HG02759 (cell line): Measurements from ENCODE around the gene UBXN1.

Experiments used
- ATAC-seq: cut with Tn5 transposase; IDR thresholded peaks from one replicate; pipeline ENCODE4 v1.9.1; 2021; ENCODE audit warnings: mild to moderate bottlenecking, moderate library complexity; ENCODE audit not compliant: unreplicated experiment

Gene UBXN1, protein sequence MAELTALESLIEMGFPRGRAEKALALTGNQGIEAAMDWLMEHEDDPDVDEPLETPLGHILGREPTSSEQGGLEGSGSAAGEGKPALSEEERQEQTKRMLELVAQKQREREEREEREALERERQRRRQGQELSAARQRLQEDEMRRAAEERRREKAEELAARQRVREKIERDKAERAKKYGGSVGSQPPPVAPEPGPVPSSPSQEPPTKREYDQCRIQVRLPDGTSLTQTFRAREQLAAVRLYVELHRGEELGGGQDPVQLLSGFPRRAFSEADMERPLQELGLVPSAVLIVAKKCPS

DNA sequence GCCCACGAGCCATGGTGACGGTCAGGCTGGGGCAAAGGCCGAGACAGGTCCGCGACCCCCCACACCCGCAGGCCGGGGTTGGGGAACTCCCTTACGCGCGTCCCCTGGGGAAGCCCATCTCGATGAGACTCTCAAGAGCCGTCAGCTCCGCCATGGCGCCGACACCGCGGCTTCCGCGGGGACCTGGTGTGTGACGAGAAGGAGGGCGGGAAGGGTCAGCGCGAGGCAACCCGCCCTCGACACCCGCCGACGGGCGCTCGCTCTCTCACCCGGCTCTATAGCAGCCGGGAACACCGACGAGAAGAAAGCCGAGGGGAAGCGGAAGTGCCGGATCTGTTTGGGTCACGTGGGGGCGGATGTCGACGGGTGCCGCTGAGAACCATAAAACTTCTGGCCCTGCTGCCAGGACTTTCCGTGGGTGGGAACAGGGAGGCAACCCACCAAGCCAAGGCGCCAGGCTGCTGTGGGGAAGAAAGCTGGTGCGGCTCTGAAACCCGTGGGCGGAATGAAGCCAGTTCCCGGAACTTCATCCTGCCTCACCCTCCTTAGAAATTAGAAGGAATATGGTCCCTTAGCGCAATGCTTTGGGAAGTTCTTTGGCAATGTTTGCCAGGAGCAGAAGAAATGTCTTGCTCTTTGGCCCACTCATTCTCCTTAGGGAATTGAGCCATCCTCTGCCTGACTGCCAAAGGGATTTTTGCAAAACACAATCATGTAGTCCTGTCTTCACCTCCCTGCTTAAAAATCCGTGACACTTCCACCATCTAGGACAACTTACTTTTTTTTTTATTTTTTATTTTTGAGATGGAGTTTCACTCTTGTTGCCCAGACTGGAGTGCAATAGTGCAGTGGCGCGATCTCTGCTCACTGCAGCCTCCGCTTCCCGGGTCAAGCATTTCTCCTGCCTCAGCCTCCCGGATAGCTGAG lies at the start of gene UBXN1:
UBXN1 (minus strand) TSS at position 304 of the 927 bp plus-strand sequence; CDS start at position 154, 150 bp downstream.
- ATAC-seq, result peak; percentile 81

DNA sequence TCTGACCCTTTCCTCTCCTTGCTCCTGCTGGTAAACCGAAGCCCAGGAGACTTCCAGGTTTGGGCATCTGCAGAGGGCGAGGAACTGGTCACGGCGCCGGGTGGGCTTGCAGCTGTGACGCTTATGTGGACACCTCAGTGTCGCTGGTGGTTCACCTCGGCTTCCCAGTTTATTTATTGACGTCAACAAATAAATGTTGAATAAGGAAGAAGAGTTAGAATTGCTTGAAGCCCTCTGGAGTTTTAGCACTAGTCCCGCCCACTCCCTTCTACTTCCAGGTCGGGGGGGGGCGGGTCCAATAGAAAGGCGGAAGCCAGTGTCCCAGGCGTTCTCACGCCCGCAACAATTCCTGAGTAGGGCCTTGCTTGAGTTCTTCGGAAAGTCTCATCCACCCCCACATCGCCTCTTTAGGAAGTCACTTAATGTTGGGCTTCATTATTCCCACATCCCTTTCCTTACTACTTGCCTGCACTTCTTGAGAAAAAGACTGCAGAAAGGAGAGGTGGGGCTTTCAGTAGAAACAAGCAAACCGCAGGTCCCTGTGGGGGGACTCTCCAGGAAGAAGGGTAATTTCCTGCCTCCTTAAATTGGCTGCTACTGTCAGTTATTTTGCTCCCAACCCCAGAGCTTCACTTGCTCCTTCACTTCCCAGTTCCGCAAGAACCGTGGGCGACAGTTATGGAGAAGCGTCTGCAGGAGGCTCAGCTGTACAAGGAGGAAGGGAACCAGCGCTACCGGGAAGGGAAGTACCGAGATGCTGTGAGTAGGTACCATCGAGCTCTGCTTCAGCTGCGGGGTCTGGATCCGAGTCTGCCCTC lies 49.5 kb upstream of the UBXN1 start, which contains the start of gene TTC9C:
TTC9C (plus strand) TSS at position 316 of the 818 bp plus-strand sequence; CDS start at position 679, 363 bp downstream.
- ATAC-seq, result peak; percentile 24

DNA sequence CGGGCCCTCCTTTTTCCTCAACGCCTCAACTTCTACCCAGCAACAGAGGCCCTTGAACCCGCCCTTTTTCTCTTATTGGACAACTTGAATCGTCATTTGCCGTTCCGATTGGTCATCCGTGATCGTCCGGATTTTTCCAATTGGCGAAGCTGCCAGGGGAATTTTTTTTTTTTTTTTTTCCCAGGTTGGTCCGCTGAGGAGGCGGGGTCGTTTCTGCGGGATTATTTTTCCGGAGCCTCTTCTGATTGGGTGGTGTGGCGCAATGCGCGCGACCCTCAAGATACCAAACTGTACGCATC lies 48.9 kb upstream of the UBXN1 start:
- ATAC-seq, result peak; percentile 49

DNA sequence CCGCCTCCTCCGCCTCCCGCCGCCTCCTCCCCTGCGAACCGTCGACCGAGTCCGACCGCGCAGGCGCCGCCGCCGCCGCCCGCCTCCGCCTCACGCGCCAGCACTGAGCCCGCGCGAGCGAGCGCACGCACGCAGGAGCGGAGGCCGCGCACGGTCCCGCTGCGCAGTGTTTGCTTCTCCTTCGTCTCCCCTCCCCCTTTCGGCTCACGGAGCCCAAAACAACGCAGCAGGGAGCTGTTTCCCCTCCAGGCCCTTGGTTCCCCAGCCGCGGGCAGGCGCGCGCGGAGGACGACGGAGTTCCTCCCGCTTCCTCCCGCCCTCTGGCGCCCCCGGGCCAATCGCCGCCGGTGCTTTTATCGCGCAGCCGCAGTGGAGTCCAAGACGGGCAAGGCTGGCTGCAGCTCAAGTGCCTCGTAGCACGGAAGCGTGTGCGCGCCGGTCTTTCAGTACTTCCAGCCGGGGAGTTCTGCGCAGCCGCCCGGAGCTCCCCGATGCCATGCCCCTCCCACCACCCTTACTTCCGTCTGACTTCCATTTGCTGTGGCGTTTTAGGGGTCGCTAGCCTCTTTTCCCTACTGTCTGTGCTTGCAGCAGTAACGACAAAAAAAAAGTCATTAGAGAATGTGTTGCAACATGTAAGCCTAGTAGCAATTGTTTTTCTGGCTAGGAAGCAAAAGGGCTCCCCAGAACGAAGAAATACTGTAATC lies 48.4 kb upstream of the UBXN1 start, which contains the start of gene HNRNPUL2:
HNRNPUL2 (minus strand) TSS at position 293 of the 707 bp plus-strand sequence. CDS start 301 bp downstream, outside the sequence.
- ATAC-seq, result peak; percentile 77

DNA sequence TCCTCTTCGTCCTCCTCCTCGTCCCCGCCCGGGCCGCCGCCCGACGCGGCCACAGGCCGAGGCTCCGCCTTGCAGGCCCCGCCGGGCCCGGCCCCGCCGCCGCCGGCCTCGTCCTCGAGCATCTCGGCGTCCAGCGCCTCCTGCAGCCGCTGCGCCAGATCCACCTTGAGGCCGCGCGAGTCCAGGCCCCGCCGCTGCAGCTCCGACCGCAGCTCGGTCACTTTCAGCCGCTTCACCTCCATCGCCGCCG lies 48.0 kb upstream of the UBXN1 start:
- ATAC-seq, result no peak

DNA sequence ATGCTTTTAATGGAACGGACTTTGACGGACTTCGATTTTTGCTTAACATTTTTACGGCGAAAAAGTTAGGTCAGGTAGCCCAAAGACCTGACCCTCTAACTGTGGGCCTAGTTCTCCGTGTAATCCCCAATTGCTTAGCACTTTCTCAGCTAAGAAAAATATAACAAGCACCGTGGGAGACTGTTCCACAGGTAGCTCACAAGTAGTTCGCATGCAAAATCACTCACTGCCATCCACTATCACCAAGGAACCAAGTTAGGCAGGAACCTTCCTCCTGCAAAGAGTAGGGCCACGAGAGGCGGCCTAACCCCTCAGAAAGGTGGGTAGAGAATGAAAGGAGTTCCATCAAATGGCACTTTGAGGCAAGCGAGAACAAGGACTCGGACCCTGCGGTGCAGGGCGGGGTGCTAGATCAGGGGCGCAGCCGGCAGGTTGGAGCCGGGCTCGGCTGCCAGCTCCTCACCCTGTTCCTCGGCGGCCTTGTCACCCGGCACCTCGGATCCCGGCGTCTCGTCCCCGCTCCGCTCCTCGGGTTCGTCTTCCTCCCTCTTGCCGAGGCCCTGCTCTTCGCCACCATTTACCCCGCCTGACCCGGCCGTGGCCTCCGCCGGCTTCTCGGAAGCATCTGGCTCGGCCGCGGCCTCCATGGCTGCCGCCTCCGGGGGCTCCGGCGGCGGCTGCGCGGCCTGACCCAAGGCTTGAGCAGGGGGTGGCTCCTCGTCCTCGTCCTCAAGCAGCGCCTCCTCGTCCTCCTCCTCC lies 47.5 kb upstream of the UBXN1 start:
- ATAC-seq, result no peak

DNA sequence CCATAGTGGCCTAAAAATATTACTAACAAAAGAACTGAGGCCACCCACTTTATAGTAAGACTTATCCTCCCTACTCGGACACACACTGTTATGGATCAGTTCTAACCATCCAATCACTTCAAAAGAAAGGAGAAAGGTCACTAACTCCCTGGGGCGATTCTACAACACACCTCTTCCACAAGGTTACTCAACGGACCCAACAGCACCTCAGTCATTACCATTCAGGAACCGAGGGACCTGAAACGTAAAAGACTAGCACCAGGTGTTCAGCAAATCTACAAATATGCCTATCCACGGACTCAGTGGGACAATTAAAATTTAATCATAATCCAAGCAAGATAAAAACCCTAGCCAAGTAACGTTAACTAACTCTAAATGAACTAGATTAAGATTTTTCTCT lies 46.8 kb upstream of the UBXN1 start:
- ATAC-seq, result no peak

DNA sequence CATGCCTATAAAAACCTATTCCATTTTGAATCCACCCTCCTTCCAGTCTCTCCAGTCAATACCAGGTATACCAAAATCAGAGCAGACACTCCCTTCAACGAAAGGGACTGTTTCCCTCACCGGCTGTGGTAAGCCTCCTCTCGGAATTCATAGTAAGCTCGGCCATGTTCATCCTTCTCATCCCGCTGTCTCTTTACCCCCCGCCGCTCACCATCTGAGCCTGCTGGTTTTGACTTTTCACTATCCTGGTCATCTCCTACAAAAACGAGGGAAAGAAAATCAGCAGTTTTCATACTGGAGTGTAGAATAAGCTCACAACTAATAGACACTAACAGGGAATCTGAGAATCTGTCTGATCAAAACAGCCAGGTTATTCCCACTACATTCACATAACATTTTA lies 45.3 kb upstream of the UBXN1 start:
- ATAC-seq, result no peak

DNA sequence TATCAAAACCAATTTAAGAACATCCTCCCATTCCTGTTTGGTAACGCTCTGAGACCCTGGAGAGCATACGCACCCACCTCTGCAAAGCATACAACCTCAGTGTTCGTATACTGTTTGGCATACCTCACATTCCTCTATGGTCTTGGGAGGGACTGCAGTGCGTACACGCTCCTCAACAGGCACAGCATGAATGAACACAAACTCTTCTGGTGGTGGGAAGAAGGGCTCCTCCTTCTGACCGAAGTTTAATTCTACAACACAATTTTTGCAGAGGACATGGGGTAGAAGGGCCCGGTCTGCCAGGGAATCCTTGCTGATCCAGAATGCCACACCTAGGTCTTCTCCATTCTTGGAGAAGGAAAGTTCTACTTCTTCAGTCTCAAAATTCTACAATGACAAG lies 43.1 kb upstream of the UBXN1 start:
- ATAC-seq, result no peak

DNA sequence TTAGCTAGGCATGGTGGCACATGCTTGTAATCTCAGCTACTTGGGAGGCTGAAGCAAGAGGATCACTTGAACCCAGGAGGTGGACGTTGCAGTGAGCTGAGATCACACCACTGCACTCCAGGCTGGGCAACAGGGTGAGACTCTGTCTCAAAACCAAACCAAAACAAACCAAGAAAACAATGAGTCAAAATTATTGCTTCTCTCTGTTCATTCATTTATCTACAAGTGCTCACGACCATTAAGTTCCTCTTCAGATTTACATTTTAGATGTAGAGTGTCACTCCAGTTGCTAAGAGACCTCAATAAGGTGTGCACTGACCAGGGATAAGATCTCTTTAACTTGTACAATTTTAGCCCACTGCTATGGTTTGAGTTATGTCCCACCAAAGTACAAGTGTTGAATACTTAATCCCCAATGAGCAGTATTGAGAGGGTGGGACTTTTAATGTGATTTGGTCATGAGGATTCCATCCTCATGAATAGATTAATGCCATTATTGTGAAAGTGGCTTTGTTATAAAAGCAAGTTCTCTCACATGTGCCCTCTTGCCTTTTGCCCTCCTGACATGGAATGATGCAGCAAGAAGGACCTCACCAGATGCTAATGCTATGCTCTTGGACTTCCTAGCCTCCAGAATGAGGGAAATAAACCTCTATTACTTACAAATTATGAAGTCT lies 40.6 kb upstream of the UBXN1 start:
- ATAC-seq, result no peak

DNA sequence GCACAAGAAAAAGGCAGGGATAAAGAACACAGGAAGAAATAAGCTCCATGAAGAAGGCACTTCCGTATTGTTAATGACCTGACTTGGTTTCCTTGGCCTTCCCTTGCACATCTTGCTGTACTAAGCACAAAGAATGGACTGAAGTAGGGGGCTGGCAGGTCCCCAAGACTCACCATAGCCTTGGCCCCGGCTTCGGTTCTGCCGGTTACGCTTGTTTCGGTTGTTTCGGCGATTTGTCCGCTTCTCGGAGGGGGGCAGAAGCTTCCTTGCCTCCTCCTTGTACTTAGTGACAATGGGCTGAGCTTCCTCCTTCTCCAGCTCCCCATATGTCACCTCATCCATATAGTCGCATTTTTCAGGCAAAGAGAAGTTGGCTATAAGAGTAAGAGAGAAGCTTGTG lies 37.9 kb upstream of the UBXN1 start:
- ATAC-seq, result no peak

DNA sequence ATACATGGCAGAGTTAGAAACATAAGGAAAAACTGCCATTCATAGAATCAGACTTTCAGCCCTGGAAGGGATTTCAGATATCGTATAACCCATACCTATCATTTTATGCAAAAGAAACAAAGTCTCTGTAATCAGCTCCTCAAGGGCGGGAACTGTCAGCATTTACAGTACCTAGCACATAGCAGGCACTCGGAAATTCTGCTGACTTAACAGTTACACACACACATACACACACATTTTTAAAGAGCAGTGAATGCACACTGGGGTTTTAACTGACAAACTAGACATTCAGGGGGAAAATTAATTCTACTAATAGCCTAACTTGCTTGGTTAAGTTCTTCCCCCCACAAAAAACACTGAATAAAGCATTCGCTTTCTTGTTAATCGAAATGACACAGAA lies 37.3 kb upstream of the UBXN1 start:
- no peak for ATAC-seq

DNA sequence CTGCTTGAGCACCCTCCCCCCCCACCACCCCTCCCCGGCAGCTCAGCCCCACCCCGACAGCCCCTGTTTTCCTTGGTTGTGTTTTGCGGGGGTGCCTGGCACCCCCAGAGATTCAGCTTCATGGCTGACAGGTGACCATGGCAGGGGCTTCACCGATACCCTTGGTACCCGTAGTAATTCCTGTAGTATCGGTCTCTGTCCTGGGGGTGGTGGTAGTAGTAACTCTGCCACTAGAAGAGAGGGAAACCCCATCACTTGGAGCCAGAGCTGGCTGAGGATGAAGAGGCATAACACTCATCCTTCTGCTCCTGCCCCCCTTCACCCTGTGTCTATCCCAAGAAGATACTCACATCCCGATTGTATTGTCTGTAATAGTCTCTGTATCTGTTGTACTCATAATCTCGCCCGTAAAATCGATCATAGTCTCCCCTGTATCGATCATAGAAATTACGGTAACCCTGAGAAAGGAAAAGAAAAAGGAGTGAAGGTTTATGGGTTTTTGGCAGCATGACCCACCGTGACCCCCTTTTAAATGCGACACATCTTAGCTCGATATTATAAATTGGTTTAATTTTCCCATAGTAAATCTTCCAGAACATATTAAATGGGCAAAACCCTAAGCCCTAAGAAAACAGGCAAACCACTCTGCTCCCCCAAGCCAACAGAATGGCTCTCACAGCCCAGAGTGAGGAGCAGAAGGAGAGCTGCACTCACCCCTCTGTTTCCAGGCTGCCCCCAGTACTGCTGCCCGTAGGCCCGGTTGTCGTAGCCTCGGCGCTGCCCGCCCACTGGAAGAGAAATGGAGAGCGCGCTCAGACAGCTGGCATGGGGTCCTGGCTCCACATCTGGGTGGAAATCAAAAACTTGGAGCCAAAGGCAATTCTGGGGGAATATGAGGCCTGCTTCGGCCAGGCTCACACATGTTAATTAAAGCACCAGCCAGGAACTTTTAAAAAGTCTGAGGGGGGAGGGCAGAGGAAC lies 36.6 kb upstream of the UBXN1 start:
- ATAC-seq, result no peak

DNA sequence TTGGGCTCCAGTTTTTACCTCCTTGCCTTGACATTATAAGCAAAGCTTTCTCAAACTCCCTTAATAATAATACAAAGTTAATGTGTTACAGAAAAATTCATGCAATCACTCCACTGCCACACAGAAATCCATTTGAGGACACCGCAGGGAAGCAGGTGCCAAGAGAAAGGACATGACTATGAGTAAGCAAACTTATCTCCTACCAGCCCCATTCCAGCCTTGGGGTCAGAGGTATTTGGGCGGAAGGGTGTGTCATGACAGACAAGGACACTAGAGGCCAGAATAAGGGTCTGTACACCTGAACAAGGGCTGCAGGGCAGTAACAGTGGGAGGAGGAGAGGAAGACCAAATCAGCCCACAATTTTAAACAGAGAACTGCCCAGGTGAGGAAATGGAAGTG lies 34.5 kb upstream of the UBXN1 start:
- ATAC-seq, result no peak

DNA sequence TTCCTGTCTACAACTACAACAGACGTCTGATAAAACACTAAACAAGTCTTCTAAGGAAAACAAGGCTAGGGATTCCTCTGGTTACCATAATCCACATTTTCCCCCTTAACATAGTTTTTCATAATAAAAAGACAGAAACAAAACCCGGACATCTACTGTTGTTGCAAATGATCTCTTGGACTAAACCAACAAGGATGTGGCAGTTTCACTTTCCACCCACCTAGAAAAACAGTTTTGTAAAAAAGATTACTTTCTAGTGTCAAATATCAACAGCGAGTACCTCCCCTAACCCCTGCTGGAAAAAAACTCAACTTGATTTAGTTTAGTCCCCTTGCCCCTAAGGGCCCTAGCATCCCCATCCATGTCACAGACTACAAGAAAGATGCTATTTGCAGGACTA lies 34.0 kb upstream of the UBXN1 start:
- no peak for ATAC-seq

DNA sequence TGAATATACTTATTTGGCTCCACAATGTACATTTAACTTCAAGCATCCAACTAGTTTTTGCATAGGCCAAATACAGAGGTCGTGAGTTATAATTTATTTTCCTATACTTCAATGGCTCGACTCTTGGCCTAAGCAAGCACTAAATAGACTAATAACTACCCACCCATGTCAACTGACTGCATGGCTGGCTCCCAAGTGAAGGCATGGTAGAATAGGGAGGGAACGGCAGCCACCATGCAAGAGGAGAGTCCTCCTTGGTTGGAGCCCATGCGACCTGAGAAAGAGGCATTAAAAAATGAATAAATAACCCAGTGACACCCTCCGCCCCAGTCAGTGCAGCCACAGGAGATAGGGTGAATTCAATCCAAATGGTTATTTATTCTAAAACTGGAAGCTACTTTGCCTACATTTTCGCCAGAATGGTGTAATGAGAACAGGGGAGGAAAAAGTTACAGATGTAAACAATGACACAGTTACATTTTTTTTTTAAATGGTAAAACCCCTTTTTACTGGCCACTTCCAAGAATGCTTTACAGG lies 33.5 kb upstream of the UBXN1 start:
- ATAC-seq, result no peak

DNA sequence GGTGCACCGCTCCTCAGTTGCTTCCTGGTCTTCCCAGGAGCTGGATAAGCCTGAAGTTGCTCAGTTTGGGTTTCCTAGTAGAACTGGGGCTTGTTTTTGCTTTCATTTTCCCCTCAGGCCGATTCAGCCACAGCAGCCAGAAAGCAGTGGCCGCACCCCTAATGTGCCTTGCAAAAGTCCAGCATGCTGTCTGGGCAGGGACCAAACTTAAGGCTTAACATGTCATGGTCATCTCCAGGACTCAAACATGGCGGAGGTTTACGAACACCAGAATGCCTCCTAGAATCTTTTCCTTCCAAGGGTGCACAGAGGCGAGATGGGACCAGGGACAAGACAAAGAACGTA lies 31.1 kb upstream of the UBXN1 start:
- no peak for ATAC-seq
